Esophagus squamous epithelium (tissue), 5 donors: ENCODE results near the gene ATP10D. TPM values are rescaled to one million over a fixed set of nuclear protein-coding genes. Genes with fewer than 3 reads are reported as not detected.

ENCODE experiments used
- DNase-seq: peaks from one replicate; lab custom pipeline; 2025; lab: John Stamatoyannopoulos, UW
- H3K27ac ChIP-seq, 4 donors: fragments of 200-600 bp; sonication (generic); one replicate each; pipeline ENCODE4 v1.5.1; 2016 to 2019; ENCODE audit warnings: mild to moderate bottlenecking in 1 of 4
- H3K27me3 ChIP-seq, 4 donors: fragments of 200-600 bp; sonication (generic); 1 replicate in 3 of 4; 2 replicates in 1 of 4; pipeline versions ENCODE4 v1.5.1 to v1.6.0; 2017 to 2021; ENCODE audit warnings: antibody characterized with exemption in 1 of 4
- H3K36me3 ChIP-seq, 3 donors: fragments of 200-600 bp; sonication (generic); one replicate each; pipeline ENCODE4 v1.5.1; 2016 to 2019
- H3K4me1 ChIP-seq, 3 donors: fragments of 200-600 bp; sonication (generic); one replicate each; pipeline ENCODE4 v1.5.1; 2017 to 2019
- H3K4me3 ChIP-seq, 4 donors: fragments of 200-600 bp; sonication (generic); 1 replicate in 3 of 4; 2 replicates in 1 of 4; pipeline ENCODE4 v1.5.1; 2016 to 2019; ENCODE audit warnings: mild to moderate bottlenecking in 2 of 4, moderate library complexity in 1 of 4
- H3K9me3 ChIP-seq, 3 donors: fragments of 200-600 bp; sonication (generic); one replicate each; pipeline ENCODE4 v1.5.1; 2016 to 2019
- POLR2A ChIP-seq, 4 donors: fragments of 450-650 bp; IDR thresholded peaks; one replicate each; pipeline ENCODE4 v1.6.1; 2017; ENCODE audit warnings: antibody characterized with exemption in 4 of 4, mild to moderate bottlenecking in 4 of 4, moderate library complexity in 3 of 4
- WGBS, 2 donors: methylation state at CpG; one replicate each; pipeline ENCODE4 v1.1.5; 2018; 5-methylcytosine and 5-hydroxymethylcytosine counted together
- intact Hi-C: fragments of 100-400 bp; cut with DNase I; formaldehyde crosslinking; loops from one replicate; pipeline ENCODE4 v1.15.0; 2022
- total RNA-seq, 4 donors: library from RNA; depleted of rRNA; stranded (reverse); fragments of >200 nt; gene quantifications; one replicate each; pipeline ENCODE4 v1.1.0, GENCODE V29; 2016
- TF ChIP-seq, protein P1 (sequence below), 6 experiments: fragments of 450-650 bp in 4 of 6; fragments of 200-600 bp in 2 of 6; sonication (generic) in 2 of 6; IDR thresholded peaks; one replicate each; pipeline ENCODE4 v1.5.1; 2016 to 2019; ENCODE audit warnings: antibody characterized with exemption in 6 of 6, mild to moderate bottlenecking in 4 of 6, moderate library complexity in 4 of 6
- donor health status: DM: yes; HTN: yes; CAD: no.

The ATP10D gene
- total RNA-seq, 4 donors from 2014 or later: 18.6 to 31.5 (median 27.8) TPM

DNA sequence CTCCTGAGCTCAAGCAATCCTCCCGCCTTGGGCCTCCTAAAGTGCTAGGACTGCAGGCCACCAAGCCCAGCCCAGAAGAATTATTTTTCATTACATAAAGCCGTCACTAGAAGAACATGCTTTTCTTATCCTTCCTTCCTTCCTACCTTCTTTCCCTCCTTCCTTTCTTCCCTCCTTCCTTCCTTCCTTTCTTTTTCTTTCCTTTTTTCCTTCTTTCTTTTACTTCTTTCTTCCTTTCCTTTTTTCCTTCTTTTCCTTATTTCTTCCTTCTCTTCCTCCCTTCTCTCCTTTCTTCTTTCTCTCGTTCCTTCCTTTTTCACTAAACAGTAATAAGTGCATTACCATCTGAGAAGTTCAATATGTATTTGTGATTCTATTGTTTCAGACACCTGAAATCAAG lies 121.4 kb downstream of the ATP10D start:
- Histone ChIP-seq H3K36me3 (peaks cover 0 to 12% (median 0%) of the 10 kb centered on the region in 3 donors), H3K4me3 (no peak overlapping the region), H3K4me1 (peaks cover 0 to 4% (median 0%) of the 10 kb centered on the region in 3 donors), H3K27ac (no peak overlapping the region), H3K9me3 (no peaks in the 10 kb centered on the region), H3K27me3 (no peaks in the 10 kb centered on the region)
- DNase-seq: no peak
- 93 to 98% methylated on average over 3 of the region's 3 CpGs for WGBS, 2 donors
- intact Hi-C loops: no loop called here
- TF ChIP-seq, protein P1, sequence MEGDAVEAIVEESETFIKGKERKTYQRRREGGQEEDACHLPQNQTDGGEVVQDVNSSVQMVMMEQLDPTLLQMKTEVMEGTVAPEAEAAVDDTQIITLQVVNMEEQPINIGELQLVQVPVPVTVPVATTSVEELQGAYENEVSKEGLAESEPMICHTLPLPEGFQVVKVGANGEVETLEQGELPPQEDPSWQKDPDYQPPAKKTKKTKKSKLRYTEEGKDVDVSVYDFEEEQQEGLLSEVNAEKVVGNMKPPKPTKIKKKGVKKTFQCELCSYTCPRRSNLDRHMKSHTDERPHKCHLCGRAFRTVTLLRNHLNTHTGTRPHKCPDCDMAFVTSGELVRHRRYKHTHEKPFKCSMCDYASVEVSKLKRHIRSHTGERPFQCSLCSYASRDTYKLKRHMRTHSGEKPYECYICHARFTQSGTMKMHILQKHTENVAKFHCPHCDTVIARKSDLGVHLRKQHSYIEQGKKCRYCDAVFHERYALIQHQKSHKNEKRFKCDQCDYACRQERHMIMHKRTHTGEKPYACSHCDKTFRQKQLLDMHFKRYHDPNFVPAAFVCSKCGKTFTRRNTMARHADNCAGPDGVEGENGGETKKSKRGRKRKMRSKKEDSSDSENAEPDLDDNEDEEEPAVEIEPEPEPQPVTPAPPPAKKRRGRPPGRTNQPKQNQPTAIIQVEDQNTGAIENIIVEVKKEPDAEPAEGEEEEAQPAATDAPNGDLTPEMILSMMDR (IDR thresholded peaks at IDR 0.05): no peak
- TF ChIP-seq POLR2A (IDR thresholded peaks at IDR 0.05): no peak

DNA sequence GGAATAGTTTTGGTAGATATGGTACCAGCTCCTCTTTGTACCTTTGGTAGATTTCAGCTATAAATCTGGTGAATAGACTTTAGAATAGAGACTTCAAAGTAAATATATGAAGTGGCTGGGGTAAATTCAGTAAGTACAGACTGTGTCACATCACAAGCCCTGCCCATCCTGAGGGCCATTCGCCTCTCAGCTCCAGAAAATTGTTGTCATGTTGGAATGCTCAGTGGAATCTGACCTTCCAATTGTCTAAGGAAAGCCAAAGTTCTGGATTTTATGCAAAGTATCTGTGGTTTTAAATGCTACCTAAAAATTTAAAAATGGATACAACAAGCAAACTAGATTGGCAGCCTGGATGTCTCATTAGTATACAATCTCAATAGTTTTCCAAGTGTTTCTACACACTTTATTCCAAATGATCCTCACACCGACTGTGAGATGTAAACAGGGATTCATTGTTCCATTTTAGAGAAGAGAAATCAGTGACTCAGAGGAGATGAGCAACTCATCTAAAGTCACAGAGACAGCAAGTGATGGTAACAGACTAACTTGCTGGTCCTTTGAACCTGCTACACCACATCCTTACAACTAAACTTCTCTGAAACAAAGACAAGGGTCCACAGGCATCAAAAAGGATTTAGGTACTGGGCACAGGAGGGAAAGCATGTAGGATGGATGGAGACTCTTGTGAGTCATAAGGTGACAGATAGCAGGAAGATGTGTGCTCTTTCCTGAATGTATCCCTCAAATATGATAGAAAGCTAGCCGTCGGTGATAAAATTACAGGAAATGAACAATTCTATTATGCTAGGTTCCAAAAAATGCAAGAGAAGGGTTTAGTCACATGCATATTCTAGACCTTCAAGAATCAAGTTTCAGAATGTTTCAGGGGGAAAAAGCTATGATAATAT lies 127.3 kb downstream of the ATP10D start:
- 66 to 70% methylated on average over 4 of the region's 4 CpGs for WGBS, 2 donors
- Histone ChIP-seq H3K4me3 (no peak overlapping the region), H3K4me1 (peaks cover 0 to 4% (median 0%) of the 10 kb centered on the region in 3 donors), H3K9me3 (no peaks in the 10 kb centered on the region), H3K27me3 (no peaks in the 10 kb centered on the region), H3K36me3 (no peaks in the 10 kb centered on the region), H3K27ac (no peak overlapping the region)
- no peak for DNase-seq
- intact Hi-C loops: no loop called here
- TF ChIP-seq POLR2A (IDR thresholded peaks at IDR 0.05): no peak
- TF ChIP-seq, protein P1 (IDR thresholded peaks at IDR 0.05): no peak

DNA sequence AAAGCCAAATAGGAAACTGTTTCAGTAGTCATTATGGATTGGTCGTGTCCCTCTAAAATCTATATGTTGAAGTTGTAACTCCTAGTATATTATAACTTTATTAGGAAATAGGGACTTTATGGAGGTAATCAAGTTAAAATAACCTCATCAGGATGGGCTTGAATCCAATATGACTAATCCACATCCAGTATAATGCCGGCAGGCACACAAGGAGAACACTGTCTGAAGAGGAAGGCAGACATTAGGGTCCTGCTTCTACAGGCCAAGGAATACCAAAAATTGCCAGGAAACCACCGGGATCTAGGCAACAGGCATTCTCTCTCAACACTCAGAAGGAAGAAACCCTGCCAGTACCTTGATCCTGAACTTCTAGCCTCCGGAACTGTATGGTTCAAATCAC lies 130.3 kb downstream of the ATP10D start:
- WGBS, 2 donors: 47 to 61% methylated on average over 4 of the region's 4 CpGs
- TF ChIP-seq, protein P1 (IDR thresholded peaks at IDR 0.05): no peak
- no peak for TF ChIP-seq POLR2A (IDR thresholded peaks at IDR 0.05)
- DNase-seq: no peak
- Histone ChIP-seq H3K27ac (no peak overlapping the region), H3K4me3 (no peak overlapping the region), H3K9me3 (no peaks in the 10 kb centered on the region), H3K36me3 (no peaks in the 10 kb centered on the region), H3K4me1 (no peaks in the 10 kb centered on the region), H3K27me3 (no peaks in the 10 kb centered on the region)
- intact Hi-C loops: no loop called here

DNA sequence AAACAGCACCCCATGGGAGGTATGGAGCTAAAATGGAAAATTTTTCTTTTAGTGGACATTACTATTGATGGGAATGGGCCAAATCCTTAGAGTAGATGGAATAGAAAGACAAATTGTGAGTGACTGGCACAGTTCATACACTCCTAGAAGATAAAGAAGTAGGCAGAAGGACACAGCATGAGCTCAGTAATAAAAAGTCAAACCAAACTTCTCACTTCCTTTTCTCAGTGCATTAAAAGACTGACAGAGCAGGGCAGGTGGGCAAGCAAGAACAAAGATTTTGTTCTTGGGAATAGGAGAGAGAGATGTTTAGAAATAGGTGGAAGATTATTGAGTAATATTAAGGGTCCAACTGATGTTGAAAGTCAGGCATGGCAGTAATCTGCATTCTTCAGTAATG lies 132.5 kb downstream of the ATP10D start:
- intact Hi-C loops: no loop called here
- H3K4me3 ChIP-seq: no peak overlapping the region
- DNase-seq: no peak
- TF ChIP-seq, protein P1 (IDR thresholded peaks at IDR 0.05): no peak
- no peak for TF ChIP-seq POLR2A (IDR thresholded peaks at IDR 0.05)
- H3K27me3 ChIP-seq: no peaks in the 10 kb centered on the region
- H3K27ac ChIP-seq: no peak overlapping the region
- H3K9me3 ChIP-seq: no peaks in the 10 kb centered on the region
- no peaks in the 10 kb centered on the region for H3K36me3 ChIP-seq
- H3K4me1 ChIP-seq: no peaks in the 10 kb centered on the region

DNA sequence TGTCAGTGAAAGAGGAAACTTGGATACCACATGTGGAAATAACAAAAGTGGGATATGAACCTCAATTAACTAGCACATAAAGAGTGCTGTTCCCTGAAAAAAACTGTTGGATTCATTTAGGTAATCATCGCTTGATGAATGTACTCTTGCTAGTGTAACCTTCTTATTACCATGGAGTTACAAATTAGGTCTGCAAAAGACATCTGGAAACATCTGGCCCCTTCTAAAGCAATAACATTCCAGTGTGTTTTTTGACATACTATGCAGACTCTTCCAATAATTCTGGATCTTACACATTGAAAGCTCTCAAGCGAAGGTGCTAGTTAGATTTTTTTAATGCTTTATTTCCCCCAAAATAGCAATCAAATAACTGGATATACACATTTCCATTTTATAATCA lies 134.6 kb downstream of the ATP10D start:
- no peak overlapping the region for H3K4me3 ChIP-seq
- H3K36me3 ChIP-seq: no peaks in the 10 kb centered on the region
- H3K9me3 ChIP-seq: no peaks in the 10 kb centered on the region
- H3K4me1 ChIP-seq: no peaks in the 10 kb centered on the region
- TF ChIP-seq, protein P1 (IDR thresholded peaks at IDR 0.05): no peak
- no peak for TF ChIP-seq POLR2A (IDR thresholded peaks at IDR 0.05)
- WGBS, 2 donors: 78 to 92% methylated on average over 2 of the region's 2 CpGs
- no peak for DNase-seq
- H3K27ac ChIP-seq: no peak overlapping the region
- intact Hi-C loops: no loop called here
- no peaks in the 10 kb centered on the region for H3K27me3 ChIP-seq
